Posterior vena cava (tissue), 2 donors: ENCODE results near the gene ARSK. TPM values are rescaled to one million over a fixed set of nuclear protein-coding genes. Genes with fewer than 3 reads are reported as not detected.
"Not testable (repeated sequence)": the region's sequence is repeated elsewhere in the genome, so short reads cannot be mapped to it uniquely, and the experiment has no call there.

Source experiments
- DNase-seq: peaks from one replicate; pipeline ENCODE4 v3.0.0-alpha.2; 2020; ENCODE audit warnings: low spot score
- intact Hi-C, 2 donors: fragments of 100-400 bp; cut with DNase I; formaldehyde crosslinking; loops; one replicate each; pipeline versions ENCODE4 v1.14.1 to v1.14.2; 2022 to 2023
- total RNA-seq, 2 donors: library from RNA; stranded (reverse); fragmentation: NEBNext Ultra II Directional; extraction: Animal tissue kit (Norgen Biotek cat#: 25700); gene quantifications; one replicate each; pipeline ENCODE4 v1.2.1, GENCODE V29; 2021
- donor health status: DM: yes; HTN: yes; CAD: no.
- donor health status: DM: yes; HTN: yes; CAD: no.

Gene ARSK
- total RNA-seq, 2 donors from 2014 or later: 4.1 to 4.6 TPM

GRCh38 chr5:95641741-95642220 is 86.9 kb downstream of the ARSK start:
- intact Hi-C loops: loop anchor here in 1 of 2 donors (10.0 kb wide), 1 partner anchor 203 kb away; no protein-coding TSS in a partner anchor
- DNase-seq: no peak

- intact Hi-C loops: loop anchor here in 1 of 2 donors (10.0 kb wide), 1 partner anchor 202 kb away; no protein-coding TSS in a partner anchor
- no peak for DNase-seq
Measured at GRCh38 chr5:95643152-95643551, 88.3 kb downstream of the ARSK start.

GRCh38 chr5:95644351-95645042 is 89.6 kb downstream of the ARSK start:
- intact Hi-C loops: loop anchor here in 1 of 2 donors (10.0 kb wide), 1 partner anchor 200 kb away; no protein-coding TSS in a partner anchor
- DNase-seq: no peak

GRCh38 chr5:95646226-95646568 is 91.3 kb downstream of the ARSK start:
- not testable (repeated sequence) for DNase-seq
- intact Hi-C loops: loop anchor here in 1 of 2 donors (10.0 kb wide), 1 partner anchor 199 kb away; no protein-coding TSS in a partner anchor

GRCh38 chr5:95646569-95647431 is 91.9 kb downstream of the ARSK start, which contains the start of gene RFESD:
TSS of gene RFESD (plus strand) at chr5:95646777. CDS start at chr5:95652272, 5,495 bp downstream.
- intact Hi-C loops: loop anchor here in 1 of 2 donors (10.0 kb wide), 1 partner anchor 198 kb away; no protein-coding TSS in a partner anchor
- DNase-seq: peak; percentile 100

- DNase-seq: no peak
- intact Hi-C loops: loop anchor here in 1 of 2 donors (10.0 kb wide), 1 partner anchor 197 kb away; no protein-coding TSS in a partner anchor
Measured at GRCh38 chr5:95647886-95648860, 93.3 kb downstream of the ARSK start.

GRCh38 chr5:95649274-95649673 is 94.4 kb downstream of the ARSK start:
- no peak for DNase-seq
- intact Hi-C loops: loop anchor here in 1 of 2 donors (10.0 kb wide), 1 partner anchor 196 kb away; no protein-coding TSS in a partner anchor

- DNase-seq: no peak
- intact Hi-C loops: loop anchor here (10.0 kb wide), 1 partner anchor 195 kb away; no protein-coding TSS in a partner anchor
Measured at GRCh38 chr5:95649842-95650620, 95.1 kb downstream of the ARSK start.

GRCh38 chr5:95652849-95653248 is 97.9 kb downstream of the ARSK start:
- intact Hi-C loops: loop anchor here in 1 of 2 donors (10.0 kb wide), 1 partner anchor 192 kb away; no protein-coding TSS in a partner anchor
- DNase-seq: no peak

- intact Hi-C loops: loop anchor here in 1 of 2 donors (10.0 kb wide), 1 partner anchor 191 kb away; no protein-coding TSS in a partner anchor
- no peak for DNase-seq
Measured at GRCh38 chr5:95654196-95654595, 99.3 kb downstream of the ARSK start.

Other genes starting within 250 kb of the ARSK start
- gene FAM81B, start 163.7 kb upstream of the ARSK start, total RNA-seq: not detected
- gene SKIC3, start 124 bp upstream of the ARSK start, total RNA-seq: 10 to 100 TPM; 78.4 to 86.8 TPM
- under 1 TPM; 0.10 to 0.23 TPM for gene GPR150, start 65.0 kb downstream of the ARSK start, total RNA-seq
- gene RFESD, start 91.7 kb downstream of the ARSK start, total RNA-seq: 1 to 10 TPM; 1.1 to 2.0 TPM
- gene SPATA9, start 127.9 kb downstream of the ARSK start, total RNA-seq: under 1 TPM; 0.29 to 0.51 TPM
- gene RHOBTB3, start 176.2 kb downstream of the ARSK start, total RNA-seq: 10 to 100 TPM; 40.2 to 55.7 TPM